ENCODE data around the gene TMC5. TPM values are rescaled to one million over a fixed set of nuclear protein-coding genes. Genes with fewer than 3 reads are reported as not detected.
A peak's percentile ranks its signal among the peaks of the same experiment; 100 is the strongest.

The TMC5 gene
- total and polyA plus RNA-seq, 2 experiments from 2014 or later = 2.3 to 4.8 TPM

- peak within 1 kb of the TSS; percentile 89 for H3K27ac Mint-ChIP-seq
- peaks cover 51% of the 10 kb centered on the region for H3K79me2 ChIP-seq (replicated peaks; ENCODE audit: insufficient read depth)
- H3K4me3 Mint-ChIP-seq = peak within 1 kb of the TSS; percentile 97
- peak within 1 kb of the TSS; percentile 77 for H3K4me3 ChIP-seq
- peaks cover 6% of the 10 kb centered on the region; the same call in 1 of the 3 replicates for H3K36me3 Mint-ChIP-seq (ENCODE audit: low read depth)
- peaks cover 3% of the 10 kb centered on the region for H3K27me3 Mint-ChIP-seq (ENCODE audit: insufficient read depth, low read depth, poor library complexity)
- H3K4me2 ChIP-seq = peak within 1 kb of the TSS; percentile 84
- no peaks in the 10 kb centered on the region for H3K9me3 Mint-ChIP-seq
- H3K27me3 ChIP-seq (ENCODE audit: insufficient read depth) = no peaks in the 10 kb centered on the region
- no peaks in the 10 kb centered on the region for H3K9me2 ChIP-seq (ENCODE audit: insufficient read depth)
- H3K27ac ChIP-seq (ENCODE audit: low read depth) = peak within 1 kb of the TSS; percentile 87; the same call in 1 of the 2 replicates
- DNase-seq (ENCODE audit: low spot score) (peak; percentile 99), ATAC-seq (peak; percentile 80)
- peaks cover 11% of the 10 kb centered on the region for H4K20me1 ChIP-seq (replicated peaks; ENCODE audit: insufficient read depth)
- peaks cover 30% of the 10 kb centered on the region for H3K4me1 ChIP-seq (ENCODE audit: insufficient read depth)
- H3K4me1 Mint-ChIP-seq = peaks cover 31% of the 10 kb centered on the region
- H3K36me3 ChIP-seq (ENCODE audit: insufficient read depth) = peaks cover 7% of the 10 kb centered on the region; the same call in 1 of the 2 replicates
- peak within 1 kb of the TSS; percentile 66 for H2AFZ ChIP-seq
- no peaks in the 10 kb centered on the region for H3F3A ChIP-seq (replicated peaks; ENCODE audit: low read depth)
- TF ChIP-seq POLR2AphosphoS5 (IDR thresholded peaks at IDR 0.05; ENCODE audit: low read depth) (peak; percentile 55; the same call in 1 of the 2 replicates), CREB1 (CRISPR knock-in tag; IDR thresholded peaks at IDR 0.05; ENCODE audit: low read depth) (peak; percentile 95), REST (IDR thresholded peaks at IDR 0.05; ENCODE audit: unreplicated experiment) (no peak), STAT1 (IDR thresholded peaks at IDR 0.05; ENCODE audit: unreplicated experiment) (no peak), ETS1 (IDR thresholded peaks at IDR 0.05) (peak; percentile 99)
Measured at GRCh38 chr16:19523559-19524355, 106.1 kb downstream of the TMC5 start, which contains the start of gene CCP110. Gene CCP110 (plus strand): TSS chr16:19523942. CDS start chr16:19527882, 3,940 bp downstream.

- Histone ChIP-seq H3K9me2 (ENCODE audit: insufficient read depth) (no peaks in the 10 kb centered on the region), H3K4me1 (ENCODE audit: insufficient read depth) (peaks cover 30% of the 10 kb centered on the region), H3K27ac (ENCODE audit: low read depth) (peak overlapping the region; percentile 87; the same call in 1 of the 2 replicates), H3K27me3 (ENCODE audit: insufficient read depth) (no peaks in the 10 kb centered on the region), H3K79me2 (replicated peaks; ENCODE audit: insufficient read depth) (peaks cover 45% of the 10 kb centered on the region), H3F3A (replicated peaks; ENCODE audit: low read depth) (no peaks in the 10 kb centered on the region), H2AFZ (peak overlapping the region; percentile 66), H3K4me2 (peak overlapping the region; percentile 84), H3K36me3 (ENCODE audit: insufficient read depth) (peaks cover 7% of the 10 kb centered on the region; the same call in 1 of the 2 replicates), H3K4me3 (peak overlapping the region; percentile 77), H4K20me1 (replicated peaks; ENCODE audit: insufficient read depth) (peaks cover 7% of the 10 kb centered on the region; the same call in 1 of the 2 replicates)
- Mint-ChIP-seq H3K4me3 (peak overlapping the region; percentile 97), H3K4me1 (peaks cover 31% of the 10 kb centered on the region), H3K9me3 (no peaks in the 10 kb centered on the region), H3K36me3 (ENCODE audit: low read depth) (peaks cover 9% of the 10 kb centered on the region; the same call in 2 of the 3 replicates), H3K27ac (no peak overlapping the region), H3K27me3 (ENCODE audit: insufficient read depth, low read depth, poor library complexity) (peaks cover 3% of the 10 kb centered on the region)
- DNase-seq (ENCODE audit: low spot score) = no peak
- ATAC-seq = no peak
- TF ChIP-seq ETS1 (IDR thresholded peaks at IDR 0.05) = no peak
- no peak for TF ChIP-seq CTCF (conservative IDR thresholded peaks at IDR 0.05; ENCODE audit: low read depth in 2 of 2)
- TF ChIP-seq NANOG (IDR thresholded peaks at IDR 0.05; ENCODE audit: borderline replicate concordance) = no peak
- no peak for TF ChIP-seq EZH2phosphoT487 (IDR thresholded peaks at IDR 0.05; ENCODE audit: unreplicated experiment)
- TF ChIP-seq REST (IDR thresholded peaks at IDR 0.05; ENCODE audit: unreplicated experiment) = no peak
- no peak for TF ChIP-seq EZH2 (IDR thresholded peaks at IDR 0.05; ENCODE audit: low read depth, unreplicated experiment)
- TF ChIP-seq JUNB (IDR thresholded peaks at IDR 0.05; ENCODE audit: unreplicated experiment) = no peak
- no peak for TF ChIP-seq ZNF331 (CRISPR knock-in tag; IDR thresholded peaks at IDR 0.05; ENCODE audit: low read depth)
- TF ChIP-seq ZNF114 (CRISPR knock-in tag; IDR thresholded peaks at IDR 0.05) = no peak
Measured at GRCh38 chr16:19524356-19524615, 106.6 kb downstream of the TMC5 start.
